Activated T-cell treated with anti-CD3 and anti-CD28 coated beads for 24 hours (primary cell): ENCODE measurements around the gene CHRNG.

ENCODE experiments used
- DNase-seq: peaks from one replicate; pipeline ENCODE4 v3.0.0-alpha.2; 2020; ENCODE audit warnings: low read depth

Gene CHRNG

DNA sequence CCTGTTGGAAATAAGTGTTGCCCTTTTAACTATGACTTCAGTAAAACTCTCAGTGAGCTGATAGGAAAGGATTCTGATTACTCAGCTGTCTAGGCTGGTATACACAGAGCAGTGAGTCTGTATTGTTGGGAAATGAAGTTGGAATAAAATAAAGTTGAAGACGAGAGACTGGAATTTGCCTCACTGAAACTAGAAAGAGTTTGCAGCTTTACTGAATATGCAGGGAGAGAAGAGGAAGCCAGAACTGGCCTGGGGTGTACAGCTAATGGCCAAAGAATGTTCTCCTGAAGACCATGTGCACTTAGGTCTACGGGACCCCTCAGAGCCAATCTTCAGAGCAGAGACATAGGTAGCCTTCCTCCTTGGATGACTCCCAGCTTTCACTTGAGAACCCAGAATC is 37.5 kb downstream of the CHRNG start:
- DNase-seq: no peak

GRCh38 chr2:232577841-232578240 is 38.3 kb downstream of the CHRNG start:
- no peak for DNase-seq

DNA sequence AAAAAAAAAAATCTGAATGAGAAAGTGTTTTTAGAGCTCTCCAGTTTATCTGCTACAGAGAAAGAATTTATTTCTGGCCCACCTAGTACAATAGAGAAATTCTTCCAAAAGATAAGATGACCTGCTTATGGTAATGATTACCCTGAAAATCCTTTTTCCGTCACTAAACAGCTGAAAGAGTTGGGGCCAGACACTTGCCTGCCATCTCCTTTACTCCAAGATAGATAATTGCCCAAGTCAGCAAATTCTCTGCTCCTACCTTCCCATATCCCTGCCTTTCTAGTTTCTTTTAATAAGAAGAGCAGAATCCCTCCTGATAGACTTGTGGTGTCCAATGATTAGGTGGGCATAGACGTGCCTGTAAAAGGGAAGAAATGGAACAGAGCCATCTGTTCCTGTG is 39.1 kb downstream of the CHRNG start:
- no peak for DNase-seq

- no peak for DNase-seq
Measured at GRCh38 chr2:232580648-232580981, 41.1 kb downstream of the CHRNG start.

GRCh38 chr2:232581725-232582124 is 42.2 kb downstream of the CHRNG start:
- no peak for DNase-seq

DNA sequence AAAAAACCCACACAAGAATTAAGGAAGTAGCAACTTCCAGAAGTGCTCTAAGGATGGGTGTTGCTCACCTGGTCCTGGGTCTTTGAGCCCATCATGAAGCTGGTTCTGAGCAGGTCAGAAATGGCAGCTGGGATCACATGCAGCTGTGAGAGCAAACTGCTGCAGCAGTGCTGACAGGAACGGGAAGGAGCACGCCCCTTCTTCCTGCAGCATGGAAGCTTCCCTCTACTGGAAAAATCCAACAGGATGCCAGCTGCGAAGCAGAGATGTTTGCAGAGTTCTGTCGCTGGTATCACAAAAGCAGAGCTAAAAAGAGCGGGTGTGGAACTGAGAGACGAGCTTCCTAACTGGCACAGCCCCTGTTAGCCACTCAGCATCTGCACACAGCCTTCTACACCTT is 44.7 kb downstream of the CHRNG start:
- no peak for DNase-seq

- no peak for DNase-seq
Measured at GRCh38 chr2:232586943-232587505, 47.5 kb downstream of the CHRNG start.

- no peak for DNase-seq
Measured at GRCh38 chr2:232587512-232587911, 48.0 kb downstream of the CHRNG start.

DNA sequence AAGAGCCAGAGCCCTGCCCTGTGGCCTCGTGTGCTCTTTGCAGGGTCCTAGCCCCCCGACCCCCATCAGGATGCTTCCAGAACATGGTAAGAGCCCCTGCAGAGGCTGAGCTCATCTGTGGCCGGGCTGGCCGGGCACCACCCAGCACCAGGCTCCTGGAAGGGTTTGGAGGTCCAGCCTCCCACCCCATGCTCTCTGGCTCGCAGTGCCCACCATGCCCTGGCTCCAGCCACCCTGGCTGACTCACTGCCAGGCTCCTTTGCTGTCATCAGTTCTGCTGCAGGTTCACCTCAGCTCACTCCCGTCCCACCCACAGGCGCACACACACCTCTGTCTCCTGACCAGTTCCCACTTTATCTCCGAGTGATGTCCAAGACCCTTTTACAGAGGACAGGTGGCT is 48.5 kb downstream of the CHRNG start:
- no peak for DNase-seq

DNA sequence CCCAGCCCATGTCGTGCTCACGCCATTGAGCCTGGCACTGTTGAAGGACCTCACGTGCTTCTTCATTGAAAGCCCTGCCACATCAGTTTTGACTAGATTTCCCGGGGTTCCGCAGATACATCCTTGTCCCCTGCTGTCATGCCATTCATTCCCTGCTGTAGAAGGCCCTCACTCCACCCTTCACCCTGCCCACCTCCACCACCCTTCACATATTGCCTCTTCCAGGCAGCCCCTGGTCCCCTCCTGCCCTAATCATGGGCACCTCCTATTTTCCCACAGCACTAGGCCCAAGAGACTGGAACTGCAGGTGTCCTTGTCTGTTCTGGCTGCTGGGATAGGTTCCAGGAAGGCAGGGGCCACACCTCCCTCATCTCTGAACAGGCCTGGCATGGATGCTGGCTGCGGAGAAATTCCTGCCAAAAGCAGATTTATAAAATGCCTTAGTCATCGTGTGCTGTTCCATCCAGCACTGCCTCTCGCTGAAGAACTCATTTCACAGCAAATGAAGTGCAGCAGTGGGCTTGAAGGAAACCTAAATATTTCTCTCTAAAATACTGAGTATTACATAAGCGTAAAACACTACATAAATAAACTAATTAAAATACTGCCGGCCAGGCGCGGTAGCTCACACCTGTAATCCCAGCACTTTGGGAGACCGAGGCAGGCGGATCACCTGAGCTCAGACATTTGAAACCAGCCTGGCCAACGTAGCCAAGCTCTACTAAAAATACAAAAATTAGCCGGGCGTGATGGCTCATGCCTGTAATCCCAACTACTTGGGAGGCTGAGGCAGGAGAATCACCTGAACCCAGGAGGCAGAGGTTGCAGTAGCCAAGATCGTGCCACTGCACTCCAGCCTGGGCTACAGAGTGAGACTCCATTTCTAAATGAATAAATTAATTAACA is 49.4 kb downstream of the CHRNG start:
- no peak for DNase-seq

GRCh38 chr2:232592772-232593395 is 53.4 kb downstream of the CHRNG start:
- DNase-seq: no peak

GRCh38 chr2:232593982-232594381 is 54.5 kb downstream of the CHRNG start:
- no peak for DNase-seq
